Measurements from ENCODE around the gene ZNF582.
"Not testable (repeated sequence)": the region's sequence is repeated elsewhere in the genome, so short reads cannot be mapped to it uniquely, and the experiment has no call there.

Gene ZNF582

DNA sequence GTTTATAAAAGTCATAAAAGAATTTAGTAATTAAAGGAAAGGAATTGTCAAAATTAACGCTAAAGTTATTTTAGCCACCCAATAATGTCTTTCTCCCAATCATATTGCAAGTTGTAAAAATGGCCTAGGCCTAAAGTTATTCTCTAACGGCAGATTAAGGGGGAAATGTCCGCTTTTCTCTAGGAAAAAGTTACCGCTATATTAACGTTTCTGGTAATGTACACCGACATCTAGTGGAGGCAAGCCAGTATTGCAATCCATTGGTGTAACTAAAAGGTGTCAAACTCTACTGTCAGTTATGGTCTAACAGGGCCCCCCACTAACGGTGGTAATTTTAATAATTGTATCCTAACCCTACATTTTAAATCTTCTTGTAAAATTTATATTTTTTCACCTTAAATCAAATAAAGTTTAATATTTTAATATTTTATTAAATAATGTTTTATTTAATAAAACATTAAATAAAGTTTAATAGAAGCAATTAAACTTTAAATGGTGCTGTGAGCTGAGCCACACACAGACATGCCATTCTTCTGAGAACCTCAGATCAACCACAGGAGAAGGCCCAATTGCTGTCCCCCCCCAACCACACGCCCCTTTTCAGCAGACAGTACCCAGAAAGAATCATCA, 42.8 kb downstream of the ZNF582 start:
- peak; percentile 60 for DNase-seq

DNA sequence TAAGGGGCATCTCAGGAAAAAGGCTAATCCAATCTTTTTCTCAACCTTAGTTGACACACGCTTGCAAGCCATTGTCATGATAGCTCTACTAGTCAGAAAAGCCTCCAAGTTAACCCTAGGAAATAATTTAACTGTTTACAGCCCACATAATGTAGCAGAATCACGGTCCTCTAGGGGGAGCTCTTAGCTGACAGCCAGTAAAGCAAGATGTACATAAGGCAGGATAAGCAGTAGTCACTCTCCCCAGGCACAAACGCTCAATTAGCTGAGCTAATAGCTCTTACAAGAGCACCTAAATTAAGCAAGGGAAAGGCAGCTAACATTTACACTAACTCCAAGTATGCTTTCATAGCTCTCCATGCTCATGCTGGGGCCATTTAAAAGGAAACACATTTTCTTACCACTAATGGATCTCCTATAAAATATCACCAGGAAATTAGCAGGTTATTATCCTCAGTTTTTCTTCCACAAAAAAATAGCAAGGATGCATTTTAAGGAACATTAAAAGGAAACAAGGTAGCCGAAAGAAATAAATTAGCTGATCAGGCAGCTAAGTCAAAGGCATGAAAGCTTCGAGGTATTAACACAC, 45.0 kb downstream of the ZNF582 start:
- DNase-seq, result no peak

GRCh38 chr19:56347163-56347778, 46.1 kb downstream of the ZNF582 start:
- DNase-seq, result no peak

- DNase-seq, result no peak
These were observed 51.4 kb downstream of the ZNF582 start for GRCh38 chr19:56341948-56342347.

- DNase-seq, result not testable (repeated sequence)
These were observed 54.3 kb downstream of the ZNF582 start for GRCh38 chr19:56339031-56339430.

DNA sequence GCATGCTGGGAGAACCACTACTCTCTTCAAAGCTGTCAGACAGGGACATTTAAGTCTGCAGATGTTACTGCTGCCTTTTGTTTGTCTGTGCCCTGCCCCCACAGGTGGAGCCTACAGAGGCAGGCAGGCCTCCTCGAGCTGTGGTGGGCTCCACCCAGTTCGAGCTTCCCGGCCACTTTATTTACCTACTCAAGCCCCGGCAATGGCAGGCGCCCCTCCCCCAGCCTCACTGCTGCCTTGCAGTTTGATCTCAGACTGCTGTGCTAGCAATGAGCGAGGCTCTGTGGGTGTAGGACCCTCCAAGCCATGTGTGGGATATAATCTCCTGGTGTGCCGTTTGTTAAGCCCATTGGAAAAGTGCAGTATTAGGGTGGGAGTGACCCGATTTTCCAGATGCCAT, 56.3 kb downstream of the ZNF582 start:
- DNase-seq, result not testable (repeated sequence)

DNA sequence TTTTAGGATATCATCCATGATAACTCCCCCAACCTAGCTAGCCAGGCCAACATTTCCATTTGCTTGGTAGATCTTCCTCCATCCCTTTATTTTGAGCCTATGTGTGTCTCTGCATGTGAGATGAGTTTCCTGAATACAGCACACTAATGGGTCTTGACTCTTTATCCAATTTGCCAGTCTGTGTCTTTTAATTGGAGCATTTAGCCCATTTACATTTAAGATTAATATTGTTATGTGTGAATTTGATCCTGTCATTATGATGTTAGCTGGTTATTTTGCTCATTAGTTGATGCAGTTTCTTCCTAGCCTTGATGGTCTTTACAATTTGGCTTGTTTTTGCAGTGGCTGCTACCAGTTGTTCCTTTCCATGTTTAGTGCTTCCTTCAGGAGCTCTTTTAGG, 58.0 kb downstream of the ZNF582 start:
- not testable (repeated sequence) for DNase-seq

GRCh38 chr19:56333506-56333905, 59.8 kb downstream of the ZNF582 start:
- DNase-seq, result peak; percentile 66

All from NCI-H1105 treated with DMSO at 0.1 percent for 48 hours (cell line).